ENCODE results near the gene CD109.
"Not testable (repeated sequence)": the region's sequence is repeated elsewhere in the genome, so short reads cannot be mapped to it uniquely, and the experiment has no call there.

Gene CD109

DNA sequence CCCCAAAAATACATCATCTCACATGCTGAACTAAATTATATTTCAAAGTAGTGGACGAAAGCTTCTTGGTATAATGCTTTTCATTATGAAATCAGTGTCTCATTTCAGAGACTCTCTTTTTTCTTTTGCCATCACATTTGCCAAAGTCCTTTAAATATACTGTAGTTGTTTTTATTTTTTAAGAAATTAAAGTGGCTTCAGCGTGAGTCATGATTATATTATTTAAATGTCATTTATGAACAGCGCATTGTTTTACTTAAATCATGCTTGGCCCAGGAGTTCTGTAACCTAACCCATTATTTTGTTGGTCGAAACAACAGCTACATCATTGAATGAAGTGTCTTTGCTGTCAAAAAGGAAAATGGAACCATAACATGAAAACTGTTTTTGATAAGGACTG is 100.9 kb downstream of the CD109 start:
- no peak for DNase-seq

- no peak for DNase-seq
These were observed 101.9 kb downstream of the CD109 start for GRCh38 chr6:73797861-73798260.

- no peak for DNase-seq
These were observed 102.6 kb downstream of the CD109 start for GRCh38 chr6:73798592-73798991.

DNA sequence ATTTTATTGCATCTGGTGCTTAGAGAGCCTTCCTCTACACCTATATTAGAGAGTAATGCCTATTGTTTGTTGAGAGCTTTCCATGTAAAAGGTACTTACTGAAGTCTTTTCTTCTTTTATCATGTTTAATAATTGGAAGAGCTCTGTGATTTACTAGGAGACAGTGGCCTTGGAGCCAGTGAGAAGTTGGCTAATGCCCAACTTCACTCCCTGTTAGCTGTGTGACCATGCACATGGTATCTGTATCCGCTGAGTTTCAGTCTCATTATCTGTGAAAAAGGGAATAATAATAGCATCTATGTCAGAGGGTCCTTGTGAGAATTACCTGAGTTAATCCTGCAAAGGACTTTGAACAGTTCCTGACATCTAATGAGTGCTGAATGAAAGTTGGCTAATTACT is 105.0 kb downstream of the CD109 start:
- no peak for DNase-seq

- DNase-seq, result no peak
These were observed 105.8 kb downstream of the CD109 start for GRCh38 chr6:73801652-73802268.

DNA sequence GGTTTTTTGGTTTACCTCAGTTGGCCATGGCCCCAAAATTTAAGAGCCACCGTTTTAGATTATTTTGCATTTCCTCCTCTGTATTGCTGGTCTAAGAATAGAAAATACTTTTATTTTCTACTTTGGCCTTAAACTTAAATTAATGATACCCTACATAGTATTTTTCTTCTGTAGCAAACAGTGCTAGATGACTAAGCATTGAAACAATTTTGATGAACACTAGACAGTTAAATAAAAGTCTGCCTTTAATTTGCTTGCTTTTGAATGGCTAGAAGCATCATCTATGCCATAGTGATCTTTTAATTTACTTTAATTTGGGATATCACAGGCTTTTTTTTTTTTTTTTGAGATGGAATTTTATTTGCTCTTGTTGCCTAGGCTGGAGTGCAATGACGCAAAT is 106.4 kb downstream of the CD109 start:
- DNase-seq, result no peak

DNA sequence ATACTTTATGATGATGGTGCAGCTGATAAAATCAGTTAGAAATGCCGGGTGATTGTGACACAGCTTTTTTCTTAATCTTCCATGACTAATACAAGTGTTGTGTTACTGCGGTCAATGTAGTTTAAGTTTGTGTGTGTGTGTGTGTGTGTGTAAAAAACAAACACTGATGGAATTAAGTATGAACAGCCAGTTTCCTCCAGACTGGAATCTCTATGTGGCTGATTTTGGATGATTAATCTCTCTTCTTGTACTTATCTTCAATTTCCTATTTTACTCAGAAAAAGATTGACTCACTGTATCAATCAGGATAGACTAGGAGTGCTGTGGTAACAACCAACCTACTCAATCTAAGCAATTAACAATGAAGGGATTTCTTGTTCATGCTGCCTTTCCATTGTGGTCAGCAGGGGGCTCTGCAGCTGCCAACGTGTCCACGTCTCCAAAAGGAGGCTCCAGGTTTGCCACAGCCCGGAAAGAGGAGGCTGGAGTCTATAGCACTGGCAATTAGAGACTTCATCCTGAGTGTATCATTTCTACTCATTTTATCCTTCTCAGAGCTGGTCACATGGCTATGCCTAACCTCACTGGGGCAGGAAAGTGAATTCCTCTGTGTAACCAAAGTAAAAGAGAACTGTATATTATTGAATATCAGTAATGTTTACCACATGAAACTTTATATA is 107.7 kb downstream of the CD109 start:
- DNase-seq, result peak in 1 of 5 experiments; percentile 25

DNA sequence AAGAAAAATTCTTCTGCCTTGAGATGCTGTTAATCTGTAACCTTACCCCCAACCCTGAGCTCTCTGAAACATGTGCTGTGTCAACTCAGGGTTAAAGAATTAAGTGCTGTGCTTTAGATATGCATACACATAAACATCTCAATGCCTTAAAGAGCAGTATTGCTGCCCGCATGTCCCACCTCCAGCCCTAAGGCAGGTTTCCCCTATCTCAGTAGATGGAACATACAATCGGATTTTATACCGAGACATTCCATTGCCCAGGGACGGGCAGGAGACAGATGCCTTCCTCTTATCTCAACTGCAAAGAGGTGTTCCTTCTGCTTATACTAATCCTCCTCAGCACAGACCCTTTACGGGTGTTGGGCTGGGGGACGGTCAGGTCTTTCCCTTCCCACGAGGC is 109.2 kb downstream of the CD109 start:
- not testable (repeated sequence) for DNase-seq

DNA sequence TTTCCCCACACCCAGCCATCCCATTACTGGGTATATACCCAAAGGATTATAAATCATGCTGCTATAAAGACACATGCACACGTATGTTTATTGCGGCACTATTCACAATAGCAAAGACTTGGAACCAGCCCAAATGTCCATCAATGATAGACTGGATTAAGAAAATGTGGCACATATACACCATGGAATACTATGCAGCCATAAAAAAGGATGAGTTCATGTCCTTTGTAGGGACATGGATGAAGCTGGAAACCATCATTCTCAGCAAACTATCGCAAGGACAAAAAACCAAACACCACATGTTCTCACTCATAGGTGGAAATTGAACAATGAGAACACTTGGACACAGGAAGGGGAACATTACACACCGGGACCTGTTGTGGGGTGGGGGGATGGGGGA is 110.0 kb downstream of the CD109 start:
- DNase-seq, result not testable (repeated sequence)

DNA sequence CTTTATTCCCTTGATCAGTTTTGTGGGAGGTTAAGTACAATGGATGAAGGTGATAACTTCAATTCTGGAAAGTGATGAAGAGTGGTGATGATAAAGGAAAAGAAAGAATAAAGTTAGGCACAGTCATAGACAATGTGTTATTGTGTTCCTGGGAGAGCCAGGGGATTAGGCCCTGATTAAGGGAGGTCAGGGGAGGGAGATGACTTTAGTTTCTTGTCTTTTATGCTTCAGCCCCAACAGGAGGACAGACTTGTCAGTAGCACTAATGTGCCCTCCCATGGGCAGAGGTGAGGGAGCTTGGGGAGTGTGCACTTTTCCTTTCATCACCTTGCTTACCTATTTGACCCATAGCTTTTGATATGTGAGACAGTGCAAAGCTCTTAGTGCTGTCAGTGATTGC is 115.7 kb downstream of the CD109 start:
- DNase-seq, result no peak

DNA sequence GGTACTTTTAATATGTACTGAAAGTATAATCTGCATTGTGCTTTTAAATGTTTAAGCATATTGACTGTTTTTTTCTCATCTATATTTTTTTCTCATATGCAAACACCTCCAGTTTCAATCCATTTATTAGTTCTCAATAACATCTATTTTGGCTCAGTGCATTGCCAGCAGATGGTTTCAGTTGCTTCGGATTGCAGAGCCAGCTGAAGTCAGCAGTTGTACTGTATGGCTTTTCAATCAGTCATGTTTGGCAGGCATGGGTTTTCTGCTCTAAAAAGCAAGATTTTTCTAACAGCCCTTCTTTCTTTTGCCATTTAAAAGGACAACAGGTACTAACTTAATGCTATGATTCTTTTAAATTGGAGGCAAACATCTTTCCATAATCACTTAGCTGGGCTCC is 121.2 kb downstream of the CD109 start:
- DNase-seq, result no peak

- DNase-seq, result no peak
These were observed 127.2 kb downstream of the CD109 start for GRCh38 chr6:73823046-73823735.

GRCh38 chr6:73823832-73824231 is 127.8 kb downstream of the CD109 start:
- DNase-seq, result no peak

GRCh38 chr6:73826571-73826970 is 130.6 kb downstream of the CD109 start:
- no peak for DNase-seq

GRCh38 chr6:73830119-73830518 is 134.1 kb downstream of the CD109 start:
- no peak for DNase-seq

- DNase-seq, result no peak
These were observed 136.3 kb downstream of the CD109 start for GRCh38 chr6:73832313-73832712.

DNA sequence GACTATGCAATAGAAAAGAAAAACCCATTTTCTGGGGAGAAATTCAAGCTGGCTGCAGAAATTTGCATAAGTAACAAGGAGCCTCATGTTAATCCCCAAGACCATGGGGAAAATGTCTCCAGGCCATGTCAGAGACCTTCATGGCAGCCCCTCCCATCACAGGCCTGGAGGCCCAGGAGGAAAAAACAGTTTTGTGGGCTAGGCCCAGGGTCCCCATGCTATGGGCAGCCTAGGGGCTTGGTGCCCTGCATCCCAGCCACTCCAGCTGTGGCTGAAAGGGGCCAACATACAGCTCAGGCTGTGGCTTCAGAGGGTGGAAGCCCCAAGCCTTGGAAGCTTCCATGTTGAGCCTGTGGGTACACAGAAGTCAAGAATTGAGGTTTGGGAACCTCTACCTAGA is 148.7 kb downstream of the CD109 start:
- not testable (repeated sequence) for DNase-seq

DNA sequence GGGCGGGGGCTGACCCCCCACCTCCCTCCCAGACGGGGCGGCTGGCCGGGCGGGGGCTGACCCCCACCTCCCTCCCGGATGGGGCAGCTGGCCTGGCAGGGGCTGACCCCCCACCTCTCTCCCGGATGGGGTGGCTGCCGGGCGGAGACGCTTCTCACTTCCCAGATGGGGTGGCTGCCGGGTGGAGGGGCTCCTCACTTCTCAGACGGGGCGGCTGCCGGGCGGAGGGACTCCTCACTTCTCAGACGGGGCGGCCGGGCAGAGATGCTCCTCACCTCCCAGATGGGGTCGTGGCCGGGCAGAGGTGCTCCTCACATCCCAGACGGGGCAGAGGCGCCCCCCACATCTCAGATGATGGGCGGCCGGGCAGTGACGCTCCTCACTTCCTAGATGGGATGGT is 155.0 kb downstream of the CD109 start:
- not testable (repeated sequence) for DNase-seq

GRCh38 chr6:73854998-73855718 is 159.2 kb downstream of the CD109 start:
- peak in 1 of 5 experiments; percentile 56 for DNase-seq

- DNase-seq, result no peak
These were observed 161.4 kb downstream of the CD109 start for GRCh38 chr6:73857341-73857890.

DNA sequence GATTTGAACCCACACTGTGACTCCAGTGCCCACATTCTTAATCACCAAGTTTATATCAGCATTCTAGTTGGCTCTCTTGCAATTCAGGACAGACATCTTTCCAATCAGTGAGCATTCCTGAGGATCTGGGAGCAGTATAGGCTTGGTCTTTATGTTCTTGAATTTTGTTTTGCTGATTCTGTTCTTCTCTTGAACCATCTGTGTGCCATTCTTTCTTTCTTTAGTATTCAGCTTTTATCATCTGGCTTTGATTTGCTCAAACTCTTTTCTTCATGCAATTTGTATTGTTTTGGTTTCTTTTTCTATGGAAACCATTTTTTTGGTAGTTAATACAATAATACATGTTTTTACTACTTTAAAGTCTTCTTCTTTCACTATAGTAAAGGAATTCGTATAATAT is 162.4 kb downstream of the CD109 start:
- DNase-seq, result no peak

DNA sequence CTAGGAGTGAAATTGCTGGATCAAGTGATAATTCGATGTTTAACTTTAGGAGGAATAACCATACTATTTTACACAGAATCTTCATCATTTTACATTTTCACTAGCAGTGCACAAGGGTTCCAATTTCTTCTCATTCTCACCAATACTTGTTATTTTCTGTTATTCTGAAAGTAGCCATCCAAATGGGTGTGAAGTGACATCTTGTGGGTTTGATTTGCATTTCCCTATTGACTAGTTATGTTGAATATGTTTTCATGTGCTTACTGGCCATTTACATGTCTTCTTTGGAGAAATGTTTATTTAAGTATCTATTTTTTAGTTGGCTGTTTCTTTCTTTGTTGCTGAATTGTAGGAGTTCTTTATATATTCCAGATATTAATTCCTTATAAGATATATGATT is 164.3 kb downstream of the CD109 start:
- no peak for DNase-seq

DNA sequence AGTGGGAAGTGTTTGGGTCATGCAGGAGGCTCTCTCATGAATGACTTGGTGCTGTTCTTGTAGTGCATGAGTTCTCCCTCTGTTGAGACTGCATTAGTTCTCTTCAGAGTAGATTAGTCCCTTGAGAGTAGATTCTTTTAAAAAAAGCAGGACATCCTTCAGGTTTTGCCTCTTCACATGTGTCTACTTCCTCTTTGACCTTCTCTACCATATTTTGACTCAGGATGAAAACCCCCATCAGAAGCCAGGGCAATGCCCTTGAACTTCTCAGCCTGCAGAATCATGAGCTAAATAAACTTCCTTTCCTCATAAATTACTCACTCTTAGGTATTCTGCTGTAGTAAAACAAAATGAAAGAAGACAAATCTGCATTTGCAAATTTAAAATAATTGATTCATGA is 170.3 kb downstream of the CD109 start:
- no peak for DNase-seq
